Stimulated activated naive B cell treated with anti-CD40 and anti-IgM and Interleukin-4, amounts not matched to agents 10 μg/mL and 1 μg/mL and 100 μg/mL, for 72 hours (primary cell): Measurements from ENCODE around the gene CEP89.
"Not testable (repeated sequence)": the region's sequence is repeated elsewhere in the genome, so short reads cannot be mapped to it uniquely, and the experiment has no call there.

ENCODE experiments used
- ATAC-seq, 2 donors: fragments of 150-1000 bp; cut with Tn5 transposase; replicated peaks; 2 replicates each; pipeline ENCODE4 v1.10.0; 2021; ENCODE audit warnings: moderate library complexity in 1 of 2
- DNase-seq: peaks from one replicate; pipeline ENCODE4 v3.0.0; 2021
- H3K27ac Mint-ChIP-seq: one replicate; pipeline ENCODE4 v1.8.0; 2022; ENCODE audit warnings: mild to moderate bottlenecking, mixed read lengths
- H3K27me3 Mint-ChIP-seq, 2 donors: one replicate each; pipeline ENCODE4 v1.8.0; 2022; ENCODE audit warnings: mixed read lengths in 2 of 2
- H3K36me3 Mint-ChIP-seq, 2 donors: one replicate each; pipeline ENCODE4 v1.8.0; 2022; ENCODE audit warnings: mixed read lengths in 2 of 2, mild to moderate bottlenecking in 1 of 2
- H3K4me1 Mint-ChIP-seq, 2 donors: one replicate each; pipeline ENCODE4 v1.8.0; 2022; ENCODE audit warnings: mixed read lengths in 2 of 2, mild to moderate bottlenecking in 1 of 2
- H3K4me3 Mint-ChIP-seq, 2 donors: one replicate each; pipeline ENCODE4 v1.8.0; 2022; ENCODE audit warnings: mild to moderate bottlenecking in 2 of 2, mixed read lengths in 2 of 2, moderate library complexity in 1 of 2
- H3K9me3 Mint-ChIP-seq, 2 donors: one replicate each; pipeline ENCODE4 v1.8.0; 2022; ENCODE audit warnings: mixed read lengths in 2 of 2, mild to moderate bottlenecking in 1 of 2

CEP89 gene

DNA sequence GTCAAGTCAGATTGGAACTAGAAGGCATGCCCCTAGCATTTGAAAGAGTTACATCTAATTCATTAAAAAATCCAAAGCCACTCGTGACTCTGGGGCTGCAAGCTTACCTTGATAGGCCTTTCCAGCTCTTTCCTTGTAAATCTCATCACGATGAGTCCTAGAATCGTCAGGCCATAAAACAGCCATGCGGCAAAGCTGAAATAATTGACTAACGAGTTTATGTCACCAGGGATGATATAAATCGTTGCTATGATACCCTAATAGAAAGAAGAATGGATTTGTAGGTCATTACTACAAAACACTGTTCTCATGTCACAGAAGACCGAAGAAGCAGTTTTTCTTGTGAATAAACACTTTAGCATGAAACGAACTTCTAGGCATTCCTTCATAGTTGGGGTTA is 129.7 kb downstream of the CEP89 start:
- Mint-ChIP-seq H3K27ac (no peak overlapping the region), H3K4me3 (no peak overlapping the region), H3K27me3 (peaks cover 0 to 6% of the 10 kb centered on the region in 2 donors), H3K9me3 (peaks cover 18 to 23% of the 10 kb centered on the region in 2 donors), H3K4me1 (no peaks in the 10 kb centered on the region), H3K36me3 (peaks cover 11 to 26% of the 10 kb centered on the region in 2 donors)
- ATAC-seq (no peak), DNase-seq (no peak)

DNA sequence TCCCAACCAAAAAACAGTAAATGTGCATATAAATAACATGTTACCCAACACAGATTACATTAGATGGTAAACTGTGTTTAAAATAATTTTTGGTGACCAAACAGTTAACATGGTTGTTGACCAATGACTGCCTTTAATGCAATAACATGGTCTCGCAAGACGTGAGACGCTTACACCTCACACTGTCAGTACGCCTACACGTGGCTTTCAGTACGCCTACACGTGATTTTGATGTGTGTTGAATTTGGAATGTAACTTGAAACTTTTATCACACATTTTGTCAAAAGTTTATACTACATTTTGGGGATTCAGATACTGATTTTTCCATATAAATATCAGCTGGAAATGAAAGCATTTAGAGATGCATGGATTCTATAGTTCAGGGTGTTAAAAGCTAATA is 134.2 kb downstream of the CEP89 start:
- Mint-ChIP-seq H3K27ac (no peak overlapping the region), H3K27me3 (peaks cover 0 to 6% of the 10 kb centered on the region in 2 donors), H3K4me3 (no peak overlapping the region), H3K4me1 (no peaks in the 10 kb centered on the region), H3K9me3 (peaks cover 18% of the 10 kb centered on the region in 2 donors), H3K36me3 (peaks cover 10 to 14% of the 10 kb centered on the region in 2 donors)
- DNase-seq (no peak), ATAC-seq (no peak)

DNA sequence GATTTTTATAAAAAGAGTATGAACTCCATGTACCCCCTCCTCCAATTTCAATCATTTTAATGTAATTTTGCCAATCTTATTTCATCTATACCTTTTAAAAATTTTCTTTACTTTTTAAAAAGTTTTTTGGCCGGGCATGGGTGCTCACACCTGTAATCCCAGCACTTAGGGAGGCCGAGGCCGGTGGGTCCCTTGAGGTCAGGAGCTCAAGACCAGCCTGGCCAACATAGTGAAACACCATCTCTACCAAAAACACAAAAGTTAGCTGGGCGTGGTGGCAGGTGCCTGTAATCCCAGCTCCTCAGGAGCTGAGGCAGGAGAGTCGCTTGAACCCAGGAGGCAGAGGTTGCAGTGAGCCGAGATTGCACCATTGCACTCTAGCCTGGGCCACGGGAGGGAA is 138.4 kb downstream of the CEP89 start:
- H3K27me3 Mint-ChIP-seq, ATAC-seq, H3K36me3 Mint-ChIP-seq, H3K4me1 Mint-ChIP-seq, H3K27ac Mint-ChIP-seq, H3K9me3 Mint-ChIP-seq, DNase-seq, H3K4me3 Mint-ChIP-seq: not testable (repeated sequence)

DNA sequence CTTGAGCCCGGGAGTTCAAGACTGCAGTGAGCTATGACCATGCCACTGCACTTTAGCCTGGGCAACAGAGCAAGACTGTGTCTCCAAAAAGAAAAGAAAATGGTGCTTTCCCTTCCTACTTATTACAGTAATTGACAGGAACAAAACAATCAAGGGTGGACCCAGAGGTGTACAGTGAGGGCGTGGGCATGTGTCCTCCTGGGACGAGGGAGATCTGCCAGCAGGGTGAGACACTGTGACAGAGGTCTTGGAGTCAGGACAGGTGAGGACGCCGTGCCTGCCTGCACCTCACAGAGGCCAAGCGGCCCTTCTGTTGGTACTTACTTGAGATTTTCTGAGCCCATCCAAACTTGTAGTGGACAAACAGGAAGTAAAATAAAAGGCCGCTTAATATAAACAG is 138.9 kb downstream of the CEP89 start:
- H3K4me1 Mint-ChIP-seq, H3K4me3 Mint-ChIP-seq, H3K27ac Mint-ChIP-seq, DNase-seq, H3K27me3 Mint-ChIP-seq, H3K9me3 Mint-ChIP-seq, ATAC-seq, H3K36me3 Mint-ChIP-seq: not testable (repeated sequence)

DNA sequence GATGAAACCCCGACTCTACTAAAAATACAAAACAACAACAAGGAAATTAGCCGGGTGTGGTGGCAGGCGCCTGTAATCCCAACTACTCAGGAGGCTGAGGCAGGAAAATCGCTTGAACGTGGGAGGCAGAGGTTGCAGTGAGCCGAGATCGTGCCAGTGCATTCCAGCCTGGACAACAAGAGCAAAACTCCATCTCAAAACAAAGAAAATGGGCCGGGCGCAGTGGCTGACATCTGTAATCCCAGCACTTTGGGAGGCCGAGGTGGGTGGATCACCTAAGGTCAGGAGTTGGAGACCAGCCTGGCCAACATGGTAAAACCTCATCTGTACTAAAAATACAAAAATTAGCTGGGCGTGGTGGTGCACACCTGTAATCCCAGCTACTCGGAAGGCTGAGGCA is 139.7 kb downstream of the CEP89 start:
- not testable (repeated sequence) for H3K9me3 Mint-ChIP-seq, H3K4me1 Mint-ChIP-seq, H3K4me3 Mint-ChIP-seq, H3K36me3 Mint-ChIP-seq, DNase-seq, H3K27me3 Mint-ChIP-seq, H3K27ac Mint-ChIP-seq, ATAC-seq

DNA sequence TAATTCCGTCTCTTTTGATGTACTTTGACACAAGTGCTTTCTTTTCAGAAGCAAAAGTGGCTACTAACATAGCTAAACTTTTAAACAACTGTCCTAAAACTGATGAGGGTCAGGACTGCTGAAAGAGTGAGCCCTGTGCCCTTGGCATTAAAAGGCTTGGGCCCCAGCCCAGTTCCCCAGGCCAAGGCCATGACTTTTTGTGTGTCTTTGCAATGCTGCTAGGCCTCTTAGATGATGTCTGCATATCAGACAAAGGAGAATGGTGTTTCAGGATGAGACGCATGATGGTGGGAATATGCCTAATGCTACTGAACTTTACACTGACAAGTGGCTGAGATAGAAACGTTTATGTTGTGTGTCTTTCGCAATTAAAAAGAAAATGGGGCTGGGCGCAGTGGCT is 140.1 kb downstream of the CEP89 start:
- H3K27me3 Mint-ChIP-seq, result peaks cover 0 to 6% of the 10 kb centered on the region in 2 donors
- ATAC-seq (no peak), DNase-seq (no peak)
- no peaks in the 10 kb centered on the region for H3K36me3 Mint-ChIP-seq
- no peaks in the 10 kb centered on the region for H3K4me1 Mint-ChIP-seq
- H3K9me3 Mint-ChIP-seq, result no peaks in the 10 kb centered on the region
- H3K4me3 Mint-ChIP-seq, result no peak overlapping the region
- H3K27ac Mint-ChIP-seq, result no peak overlapping the region

DNA sequence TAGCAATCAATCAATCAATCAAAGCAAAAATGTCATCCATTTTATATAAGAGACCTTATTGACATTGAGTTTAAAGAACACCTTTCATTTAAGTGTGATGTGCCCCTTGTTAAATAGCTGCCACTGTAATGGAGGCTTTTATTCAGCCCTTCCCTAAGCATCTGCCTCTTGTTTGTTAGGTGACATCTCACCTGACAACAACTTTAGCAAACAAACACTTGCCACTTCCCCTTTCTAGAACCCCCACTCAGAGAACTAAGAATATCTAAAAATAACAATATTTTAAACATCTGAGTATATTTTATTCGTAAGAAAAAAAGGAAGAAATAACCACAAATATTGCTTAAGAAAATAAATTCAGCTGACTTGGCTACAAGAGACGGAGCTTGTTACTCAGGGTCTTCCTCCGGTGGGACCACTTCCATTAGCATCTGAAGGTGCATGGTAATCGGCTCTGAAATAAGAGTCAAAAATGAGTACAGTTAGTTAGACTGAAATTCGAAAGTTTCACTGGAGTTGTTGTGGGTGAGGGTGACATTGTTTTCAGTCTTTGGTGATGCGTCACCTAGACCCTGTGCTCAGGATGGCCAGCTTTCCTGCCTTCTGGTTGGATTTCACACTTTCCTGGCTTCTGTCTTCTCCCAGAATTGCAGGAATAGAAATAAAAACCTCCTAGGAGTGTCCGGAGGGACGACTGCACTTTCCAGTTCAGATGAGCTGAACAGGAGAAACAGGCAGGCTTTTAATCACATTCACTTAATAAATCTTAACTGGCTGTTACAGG is 141.3 kb downstream of the CEP89 start:
- ATAC-seq (no peak), DNase-seq (no peak)
- no peak overlapping the region for H3K27ac Mint-ChIP-seq
- no peaks in the 10 kb centered on the region for H3K9me3 Mint-ChIP-seq
- H3K36me3 Mint-ChIP-seq, result no peaks in the 10 kb centered on the region
- H3K4me3 Mint-ChIP-seq, result no peak overlapping the region
- no peaks in the 10 kb centered on the region for H3K4me1 Mint-ChIP-seq
- peaks cover 0 to 6% of the 10 kb centered on the region in 2 donors for H3K27me3 Mint-ChIP-seq

DNA sequence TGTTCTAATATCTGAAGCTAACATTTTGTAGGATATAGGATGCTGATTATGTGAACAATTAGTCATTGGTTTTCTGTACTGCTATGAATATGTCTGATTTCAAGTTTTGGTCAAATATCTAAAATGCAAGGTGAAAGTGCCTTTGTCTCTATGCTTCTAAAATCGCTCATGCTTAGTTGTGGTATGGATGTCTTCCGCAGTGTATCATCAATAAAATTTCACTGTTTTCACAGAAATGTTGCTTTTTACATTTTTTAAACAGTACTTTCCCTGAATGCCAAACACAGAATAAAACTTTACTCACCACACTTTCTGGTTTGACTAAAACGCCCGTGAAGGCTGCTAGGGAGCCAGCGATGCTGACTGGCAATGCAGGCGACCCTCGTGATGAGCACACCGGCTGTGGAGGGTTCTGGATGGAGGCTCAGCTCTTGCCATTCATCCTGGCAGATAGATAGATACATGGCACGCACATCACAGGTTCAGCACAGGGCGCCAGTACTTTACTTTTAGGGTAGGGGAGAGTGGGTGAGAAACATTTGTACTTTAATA is 142.3 kb downstream of the CEP89 start:
- Mint-ChIP-seq H3K4me1 (no peaks in the 10 kb centered on the region), H3K27ac (no peak overlapping the region), H3K9me3 (no peaks in the 10 kb centered on the region), H3K4me3 (no peak overlapping the region), H3K27me3 (peaks cover 6 to 15% of the 10 kb centered on the region in 2 donors), H3K36me3 (no peaks in the 10 kb centered on the region)
- no peak for DNase-seq
- no peak for ATAC-seq

DNA sequence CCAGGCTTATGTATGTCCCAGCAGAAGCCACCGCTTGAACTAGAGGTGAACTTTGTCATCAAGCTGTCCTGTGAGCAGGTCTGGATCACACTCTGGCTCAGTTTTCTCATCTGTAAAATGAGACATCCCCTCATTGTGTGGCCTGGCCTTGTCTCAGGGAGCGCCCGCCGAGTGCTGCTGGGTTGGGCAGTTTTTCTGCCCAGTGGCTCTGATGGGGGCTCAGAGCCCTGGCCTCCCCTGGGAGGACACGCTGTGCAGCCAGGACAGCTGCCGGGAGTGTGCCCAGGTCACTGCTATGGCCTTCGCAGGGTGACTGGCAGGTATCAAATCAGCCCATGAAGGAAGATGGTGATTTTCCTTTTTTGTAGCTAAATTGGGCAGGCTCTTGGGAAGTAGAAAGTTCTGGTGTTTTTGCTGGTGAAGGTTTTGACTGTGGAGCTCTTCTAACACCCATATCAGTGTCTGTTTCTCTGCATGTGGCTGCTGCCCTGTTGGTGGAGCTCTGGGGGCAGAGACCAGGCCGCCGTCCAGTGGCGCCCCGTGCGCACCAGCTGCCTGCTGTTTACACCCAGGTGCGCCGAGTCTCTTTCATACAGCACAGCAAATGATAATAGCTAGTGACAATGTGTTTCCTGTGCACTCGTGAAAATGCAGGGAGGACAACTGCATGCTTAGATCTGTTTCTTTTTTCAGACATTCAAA is 143.0 kb downstream of the CEP89 start:
- Mint-ChIP-seq H3K36me3 (no peaks in the 10 kb centered on the region), H3K4me3 (no peak overlapping the region), H3K27ac (no peak overlapping the region), H3K27me3 (peaks cover 11 to 15% of the 10 kb centered on the region in 2 donors), H3K9me3 (no peaks in the 10 kb centered on the region), H3K4me1 (no peaks in the 10 kb centered on the region)
- DNase-seq (no peak), ATAC-seq (no peak)

DNA sequence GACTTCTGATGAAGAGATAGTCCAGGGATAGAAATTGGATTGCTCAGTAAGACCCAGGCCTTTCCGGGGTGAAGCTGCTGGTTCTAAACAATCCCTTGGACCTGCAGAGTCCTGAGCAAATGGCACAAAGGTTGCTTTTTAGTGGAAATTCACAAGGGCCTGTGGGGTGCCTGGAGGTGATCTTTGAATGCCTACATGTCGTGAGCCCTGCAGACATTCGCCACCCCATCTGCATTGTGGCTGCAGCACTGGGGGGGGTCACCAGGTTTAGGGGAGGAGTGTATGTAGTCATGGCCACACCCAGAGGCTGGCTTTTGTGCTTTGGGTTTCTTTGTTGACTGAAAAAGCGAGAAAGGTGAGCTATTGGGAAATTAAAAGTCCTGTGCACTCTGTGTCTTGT is 143.6 kb downstream of the CEP89 start:
- no peak overlapping the region for H3K27ac Mint-ChIP-seq
- no peak overlapping the region for H3K4me3 Mint-ChIP-seq
- H3K36me3 Mint-ChIP-seq, result no peaks in the 10 kb centered on the region
- peaks cover 16 to 21% of the 10 kb centered on the region in 2 donors for H3K27me3 Mint-ChIP-seq
- no peaks in the 10 kb centered on the region for H3K9me3 Mint-ChIP-seq
- ATAC-seq (no peak), DNase-seq (no peak)
- no peaks in the 10 kb centered on the region for H3K4me1 Mint-ChIP-seq
